Uterus (tissue), 4 donors: Measurements from ENCODE around the gene MT1G. TPM values are rescaled to one million over a fixed set of nuclear protein-coding genes. Genes with fewer than 3 reads are reported as not detected.
A peak's percentile ranks its signal among the peaks of the same experiment; 100 is the strongest.

Experiments
- DNase-seq, 2 donors: peaks; one replicate each; pipeline ENCODE4 v3.0.0-alpha.2; 2019 to 2020
- H3K27ac ChIP-seq, 2 donors: fragments of 200-600 bp; sonication (generic); 1 replicate in 1 of 2; 2 replicates in 1 of 2; pipeline ENCODE4 v1.5.1; 2016 to 2018
- H3K27me3 ChIP-seq, 2 donors: fragments of 200-600 bp; sonication (generic); one replicate each; pipeline ENCODE4 v1.5.1; 2018 to 2019; ENCODE audit warnings: control low read depth in 1 of 2
- H3K36me3 ChIP-seq, 2 donors: fragments of 200-600 bp; sonication (generic); one replicate each; pipeline ENCODE4 v1.5.1; 2019; ENCODE audit warnings: control low read depth in 1 of 2
- H3K4me1 ChIP-seq, 2 donors: fragments of 200-600 bp; sonication (generic); one replicate each; pipeline ENCODE4 v1.5.1; 2018 to 2019; ENCODE audit warnings: control low read depth in 1 of 2
- H3K4me3 ChIP-seq, 2 donors: fragments of 200-600 bp; sonication (generic); 1 replicate in 1 of 2; 2 replicates in 1 of 2; pipeline ENCODE4 v1.5.1; 2018 to 2019; ENCODE audit warnings: mild to moderate bottlenecking in 1 of 2
- H3K9me3 ChIP-seq, 2 donors: fragments of 200-600 bp; sonication (generic); one replicate each; pipeline ENCODE4 v1.5.1; 2019; ENCODE audit warnings: control low read depth in 1 of 2
- POLR2A ChIP-seq, 2 donors: fragments of 450-650 bp; IDR thresholded peaks; one replicate each; pipeline ENCODE4 v1.6.1; 2016; ENCODE audit warnings: antibody characterized with exemption in 2 of 2, mild to moderate bottlenecking in 1 of 2, moderate library complexity in 1 of 2
- intact Hi-C: fragments of 100-400 bp; cut with DNase I; formaldehyde crosslinking; loops from one replicate; pipeline ENCODE4 v1.15.1; 2023; ENCODE audit warnings: low total_unique reads
- total RNA-seq, 4 donors: library from RNA; depleted of rRNA in 3 of 4; stranded (reverse); fragments of >200 nt in 3 of 4; gene quantifications; one replicate each; pipeline versions ENCODE4 v1.1.0 to v1.2.4, GENCODE V29; 2014 to 2023
- TF ChIP-seq, protein P1 (sequence below), 4 experiments: fragments of 200-600 bp in 2 of 4; fragments of 450-650 bp in 2 of 4; sonication (generic) in 2 of 4; IDR thresholded peaks; one replicate each; pipeline ENCODE4 v1.5.1; 2016 to 2019; ENCODE audit warnings: antibody characterized with exemption in 4 of 4, mild to moderate bottlenecking in 2 of 4, moderate library complexity in 1 of 4
- donor health status: DM: yes; HTN: yes; CAD: no.

Gene MT1G
- total RNA-seq, 4 donors from 2014 or later = 51.8 TPM; not detected in 3

GRCh38 chr16:56658327-56658875, 9.5 kb downstream of the MT1G start:
- peaks cover 0 to 18% of the 10 kb centered on the region in 2 donors for H3K27me3 ChIP-seq

GRCh38 chr16:56657555-56658326, 10.1 kb downstream of the MT1G start, which contains the start of gene MT1F:
MT1F (plus strand) TSS chr16:56657959; CDS start chr16:56658059, 100 bp downstream.
- H3K9me3 ChIP-seq = no peaks in the 10 kb centered on the region
- peak; percentile 36 to 55 for DNase-seq
- no peak within 1 kb of the TSS for H3K27ac ChIP-seq
- H3K36me3 ChIP-seq = no peaks in the 10 kb centered on the region
- TF ChIP-seq, protein P1, sequence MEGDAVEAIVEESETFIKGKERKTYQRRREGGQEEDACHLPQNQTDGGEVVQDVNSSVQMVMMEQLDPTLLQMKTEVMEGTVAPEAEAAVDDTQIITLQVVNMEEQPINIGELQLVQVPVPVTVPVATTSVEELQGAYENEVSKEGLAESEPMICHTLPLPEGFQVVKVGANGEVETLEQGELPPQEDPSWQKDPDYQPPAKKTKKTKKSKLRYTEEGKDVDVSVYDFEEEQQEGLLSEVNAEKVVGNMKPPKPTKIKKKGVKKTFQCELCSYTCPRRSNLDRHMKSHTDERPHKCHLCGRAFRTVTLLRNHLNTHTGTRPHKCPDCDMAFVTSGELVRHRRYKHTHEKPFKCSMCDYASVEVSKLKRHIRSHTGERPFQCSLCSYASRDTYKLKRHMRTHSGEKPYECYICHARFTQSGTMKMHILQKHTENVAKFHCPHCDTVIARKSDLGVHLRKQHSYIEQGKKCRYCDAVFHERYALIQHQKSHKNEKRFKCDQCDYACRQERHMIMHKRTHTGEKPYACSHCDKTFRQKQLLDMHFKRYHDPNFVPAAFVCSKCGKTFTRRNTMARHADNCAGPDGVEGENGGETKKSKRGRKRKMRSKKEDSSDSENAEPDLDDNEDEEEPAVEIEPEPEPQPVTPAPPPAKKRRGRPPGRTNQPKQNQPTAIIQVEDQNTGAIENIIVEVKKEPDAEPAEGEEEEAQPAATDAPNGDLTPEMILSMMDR (IDR thresholded peaks at IDR 0.05) = no peak
- no peak for TF ChIP-seq POLR2A (IDR thresholded peaks at IDR 0.05)
- peak within 1 kb of the TSS; percentile 12 to 22 for H3K4me3 ChIP-seq
- H3K4me1 ChIP-seq = peaks cover 0 to 5% of the 10 kb centered on the region in 2 donors
- intact Hi-C loops = no loop called here
- peaks cover 0 to 12% of the 10 kb centered on the region in 2 donors for H3K27me3 ChIP-seq

More at GRCh38 chr16:56658327-56658875, 9.5 kb downstream of the MT1G start:
- intact Hi-C loops = no loop called here
- TF ChIP-seq, protein P1 (IDR thresholded peaks at IDR 0.05) = no peak
- TF ChIP-seq POLR2A (IDR thresholded peaks at IDR 0.05) = no peak
- no peaks in the 10 kb centered on the region for H3K9me3 ChIP-seq
- DNase-seq = no peak
- peaks cover 0 to 8% of the 10 kb centered on the region in 2 donors for H3K4me1 ChIP-seq
- H3K4me3 ChIP-seq = peak overlapping the region in 1 of 2 donors; percentile 12
- H3K36me3 ChIP-seq = no peaks in the 10 kb centered on the region
- no peak overlapping the region for H3K27ac ChIP-seq

DNA sequence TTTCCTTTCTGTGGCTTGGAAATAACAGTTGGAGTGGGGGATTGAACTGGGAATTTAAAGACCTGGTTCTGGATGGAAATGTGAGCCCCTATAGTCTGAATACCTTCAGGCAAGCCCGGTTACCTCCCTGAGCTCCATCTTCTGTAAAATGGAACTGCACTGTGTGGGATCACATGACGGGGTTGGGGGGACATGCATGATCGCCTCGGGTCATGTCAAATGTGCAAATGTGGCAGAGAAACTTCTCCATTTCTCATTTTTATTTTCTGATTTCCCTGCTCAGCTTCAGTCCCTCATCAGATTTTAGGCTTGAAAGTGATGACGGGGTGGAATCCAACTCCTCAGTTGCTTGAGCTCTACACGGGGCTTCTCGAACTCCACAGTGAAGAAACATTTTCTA, 14.6 kb downstream of the MT1G start:
- intact Hi-C loops = no loop called here
- Histone ChIP-seq H3K27me3 (peaks cover 0 to 1% of the 10 kb centered on the region in 2 donors), H3K4me3 (no peak overlapping the region), H3K27ac (no peak overlapping the region), H3K36me3 (no peaks in the 10 kb centered on the region), H3K4me1 (peaks cover 0 to 1% of the 10 kb centered on the region in 2 donors), H3K9me3 (no peaks in the 10 kb centered on the region)
- TF ChIP-seq POLR2A (IDR thresholded peaks at IDR 0.05) = no peak
- TF ChIP-seq, protein P1 (IDR thresholded peaks at IDR 0.05) = no peak
- DNase-seq = no peak

- no peak for TF ChIP-seq POLR2A (IDR thresholded peaks at IDR 0.05)
- TF ChIP-seq, protein P1 (IDR thresholded peaks at IDR 0.05) = no peak
- peaks cover 0 to 3% of the 10 kb centered on the region in 2 donors for H3K27me3 ChIP-seq
Measured at GRCh38 chr16:56652600-56652999, 15.3 kb downstream of the MT1G start.

DNA sequence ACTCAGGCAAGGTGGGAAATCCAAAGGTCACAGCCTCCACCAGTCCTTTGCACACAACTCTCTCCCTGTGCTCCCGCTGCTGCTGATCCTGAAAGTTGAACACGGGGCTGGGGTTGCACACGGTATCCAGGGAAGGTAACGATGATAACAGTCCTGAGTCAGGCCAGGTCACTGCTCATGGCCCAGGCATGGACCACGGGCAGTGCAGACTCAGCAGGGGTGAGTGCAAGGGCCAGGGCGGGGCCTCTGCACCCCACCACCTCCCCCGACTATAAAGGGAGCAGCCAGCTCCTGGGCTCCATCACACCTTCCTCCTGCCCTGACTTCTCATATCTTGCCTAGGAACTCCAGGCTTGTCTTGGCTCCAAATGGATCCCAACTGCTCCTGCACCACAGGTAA, 16.3 kb downstream of the MT1G start, which contains the start of gene MT1B:
TSS of gene MT1B (plus strand) at position 301 of the 400 bp plus-strand sequence. CDS start at position 369, 68 bp downstream.
- no peak for TF ChIP-seq POLR2A (IDR thresholded peaks at IDR 0.05)
- TF ChIP-seq, protein P1 (IDR thresholded peaks at IDR 0.05) = no peak

More at GRCh38 chr16:56652600-56652999, 15.3 kb downstream of the MT1G start:
- intact Hi-C loops = no loop called here
- no peak for DNase-seq
- Histone ChIP-seq H3K4me3 (no peak overlapping the region), H3K27ac (no peak overlapping the region), H3K4me1 (no peaks in the 10 kb centered on the region), H3K9me3 (no peaks in the 10 kb centered on the region), H3K36me3 (no peaks in the 10 kb centered on the region)

More for the DNA sequence above, 16.3 kb downstream of the MT1G start, which contains the start of gene MT1B:
- Histone ChIP-seq H3K27me3 (peaks cover 0 to 3% of the 10 kb centered on the region in 2 donors), H3K4me1 (no peaks in the 10 kb centered on the region), H3K27ac (no peak within 1 kb of the TSS), H3K4me3 (no peak within 1 kb of the TSS), H3K9me3 (no peaks in the 10 kb centered on the region), H3K36me3 (no peaks in the 10 kb centered on the region)
- DNase-seq = no peak
- intact Hi-C loops = no loop called here
